LNCaP clone FGC (cell line): ENCODE measurements around the gene NRXN3.
A peak's percentile ranks its signal among the peaks of the same experiment; 100 is the strongest.

ENCODE experiments used
- DNase-seq: peaks from one replicate; pipeline ENCODE4 v3.0.0-alpha.2; 2011; ENCODE audit warnings: low read depth
- H3K4me3 ChIP-seq: 2 replicates; pipeline ENCODE4 v1.5.1; 2011; ENCODE audit warnings: mild to moderate bottlenecking, low read depth, low read length, control low read depth
- CTCF ChIP-seq: IDR thresholded peaks from 2 replicates; pipeline ENCODE4 v1.5.1; 2012; ENCODE audit warnings: mild to moderate bottlenecking; ENCODE audit not compliant: control insufficient read depth, insufficient read depth; ENCODE audit errors: extremely low read depth

The NRXN3 gene

GRCh38 chr14:78340250-78340649 lies 170.1 kb downstream of the NRXN3 start:
- no peak overlapping the region for H3K4me3 ChIP-seq
- DNase-seq, result no peak
- TF ChIP-seq CTCF, result no peak

GRCh38 chr14:78341827-78342389 lies 171.7 kb downstream of the NRXN3 start:
- TF ChIP-seq CTCF, result no peak
- DNase-seq, result peak; percentile 63
- H3K4me3 ChIP-seq, result no peak overlapping the region

GRCh38 chr14:78342879-78343278 lies 172.7 kb downstream of the NRXN3 start:
- no peak for TF ChIP-seq CTCF
- no peak for DNase-seq
- H3K4me3 ChIP-seq, result no peak overlapping the region

- TF ChIP-seq CTCF, result no peak
- DNase-seq, result no peak
- no peak overlapping the region for H3K4me3 ChIP-seq
Measured at GRCh38 chr14:78344290-78344689, 174.1 kb downstream of the NRXN3 start.

GRCh38 chr14:78345131-78345744 lies 175.1 kb downstream of the NRXN3 start:
- no peak for TF ChIP-seq CTCF
- no peak for DNase-seq

GRCh38 chr14:78346747-78347146 lies 176.6 kb downstream of the NRXN3 start:
- no peak for TF ChIP-seq CTCF
- no peak overlapping the region for H3K4me3 ChIP-seq
- no peak for DNase-seq

More at GRCh38 chr14:78345131-78345744, 175.1 kb downstream of the NRXN3 start:
- no peak overlapping the region for H3K4me3 ChIP-seq

- H3K4me3 ChIP-seq, result no peak overlapping the region
- no peak for TF ChIP-seq CTCF
- DNase-seq, result no peak
Measured at GRCh38 chr14:78355109-78355508, 184.9 kb downstream of the NRXN3 start.
